Stimulated activated effector memory CD8-positive, alpha-beta T cell treated with anti-CD3 and anti-CD28 coated beads, Interleukin-12 subunit alpha, Interleukin-12 subunit beta, amount 100 ng/mL, for 72 hours (primary cell): Measurements from ENCODE around the gene THBS1.

ENCODE experiments used
- ATAC-seq: fragments of 150-1000 bp; cut with Tn5 transposase; 2 replicates; pipeline ENCODE4 v1.10.0; 2021
- DNase-seq, 2 donors: peaks; one replicate each; pipeline ENCODE4 v3.0.0; 2021 to 2022; ENCODE audit warnings: low spot score in 2 of 2
- H3K27ac Mint-ChIP-seq: one replicate; pipeline ENCODE4 v1.8.0; 2022; ENCODE audit warnings: mild to moderate bottlenecking, mixed read lengths
- H3K36me3 Mint-ChIP-seq: one replicate; pipeline ENCODE4 v1.8.0; 2022; ENCODE audit warnings: mild to moderate bottlenecking, mixed read lengths
- H3K4me1 Mint-ChIP-seq: one replicate; pipeline ENCODE4 v1.8.0; 2022; ENCODE audit warnings: mixed read lengths
- H3K4me3 Mint-ChIP-seq: one replicate; pipeline ENCODE4 v1.8.0; 2022; ENCODE audit warnings: mild to moderate bottlenecking, mixed read lengths
- H3K9me3 Mint-ChIP-seq: one replicate; pipeline ENCODE4 v1.8.0; 2022; ENCODE audit warnings: mixed read lengths

THBS1 gene

DNA sequence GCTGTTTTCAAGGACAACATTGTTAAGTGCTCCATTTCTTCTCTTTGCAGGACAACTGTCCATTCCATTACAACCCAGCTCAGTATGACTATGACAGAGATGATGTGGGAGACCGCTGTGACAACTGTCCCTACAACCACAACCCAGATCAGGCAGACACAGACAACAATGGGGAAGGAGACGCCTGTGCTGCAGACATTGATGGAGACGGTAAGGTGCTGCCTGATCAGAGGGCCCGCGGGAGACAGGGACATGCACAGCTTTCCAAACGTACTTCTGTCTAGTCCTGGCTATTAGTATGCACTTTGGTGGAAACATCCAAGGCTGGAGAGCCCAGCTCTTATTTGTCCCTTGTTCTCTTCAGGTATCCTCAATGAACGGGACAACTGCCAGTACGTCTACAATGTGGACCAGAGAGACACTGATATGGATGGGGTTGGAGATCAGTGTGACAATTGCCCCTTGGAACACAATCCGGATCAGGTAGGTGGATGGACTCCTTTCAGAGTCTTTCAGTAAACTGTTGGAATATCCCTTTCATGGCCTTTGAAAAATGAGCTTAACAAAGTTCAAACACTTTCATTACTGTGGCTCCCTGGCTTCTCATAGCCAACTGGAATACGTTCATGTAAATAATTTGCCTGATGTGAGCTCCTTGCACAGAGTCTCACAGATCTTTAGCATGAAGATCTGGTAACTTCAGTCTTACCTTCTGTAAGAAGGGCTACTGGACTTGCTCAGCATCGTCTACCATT lies 10.4 kb downstream of the THBS1 start:
- Mint-ChIP-seq H3K4me1 (peaks cover 8% of the 10 kb centered on the region), H3K36me3 (peaks cover 16% of the 10 kb centered on the region), H3K4me3 (no peak overlapping the region), H3K9me3 (no peaks in the 10 kb centered on the region), H3K27ac (no peak overlapping the region)
- ATAC-seq (no peak), DNase-seq (no peak)

DNA sequence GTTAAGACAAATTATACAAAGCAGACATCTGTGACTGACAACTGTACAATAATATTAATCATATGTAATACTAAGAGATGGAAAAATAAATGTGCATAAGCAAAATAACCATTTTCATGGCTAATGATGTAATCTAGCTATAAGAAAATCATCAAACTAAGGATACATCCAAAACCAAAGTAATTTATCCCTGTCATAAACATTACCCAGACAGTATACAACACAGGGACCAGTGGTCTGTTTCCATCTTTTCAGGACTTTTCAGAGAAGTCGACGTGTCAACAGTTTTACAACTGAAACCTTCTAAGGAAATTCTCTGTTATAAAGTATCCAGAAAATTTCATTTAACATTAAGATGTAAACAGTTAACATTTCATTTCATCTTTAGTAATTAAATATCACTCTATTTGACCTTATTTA lies 11.0 kb downstream of the THBS1 start:
- ATAC-seq (no peak), DNase-seq (no peak)
- no peaks in the 10 kb centered on the region for H3K9me3 Mint-ChIP-seq
- H3K4me1 Mint-ChIP-seq, result peaks cover 8% of the 10 kb centered on the region
- no peak overlapping the region for H3K4me3 Mint-ChIP-seq
- H3K36me3 Mint-ChIP-seq, result peaks cover 16% of the 10 kb centered on the region
- no peak overlapping the region for H3K27ac Mint-ChIP-seq

DNA sequence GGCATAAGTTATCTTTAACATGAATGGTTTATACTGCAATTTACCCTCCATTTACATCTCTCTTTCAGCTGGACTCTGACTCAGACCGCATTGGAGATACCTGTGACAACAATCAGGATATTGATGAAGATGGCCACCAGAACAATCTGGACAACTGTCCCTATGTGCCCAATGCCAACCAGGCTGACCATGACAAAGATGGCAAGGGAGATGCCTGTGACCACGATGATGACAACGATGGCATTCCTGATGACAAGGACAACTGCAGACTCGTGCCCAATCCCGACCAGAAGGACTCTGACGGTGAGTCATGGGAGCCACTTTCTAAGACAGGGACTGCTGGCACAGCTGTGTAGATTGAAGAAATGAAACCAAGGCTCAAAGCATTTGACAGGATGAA lies 11.6 kb downstream of the THBS1 start:
- H3K4me3 Mint-ChIP-seq, result no peak overlapping the region
- peaks cover 16% of the 10 kb centered on the region for H3K36me3 Mint-ChIP-seq
- no peaks in the 10 kb centered on the region for H3K9me3 Mint-ChIP-seq
- H3K4me1 Mint-ChIP-seq, result peaks cover 8% of the 10 kb centered on the region
- DNase-seq (no peak), ATAC-seq (no peak)
- H3K27ac Mint-ChIP-seq, result no peak overlapping the region

DNA sequence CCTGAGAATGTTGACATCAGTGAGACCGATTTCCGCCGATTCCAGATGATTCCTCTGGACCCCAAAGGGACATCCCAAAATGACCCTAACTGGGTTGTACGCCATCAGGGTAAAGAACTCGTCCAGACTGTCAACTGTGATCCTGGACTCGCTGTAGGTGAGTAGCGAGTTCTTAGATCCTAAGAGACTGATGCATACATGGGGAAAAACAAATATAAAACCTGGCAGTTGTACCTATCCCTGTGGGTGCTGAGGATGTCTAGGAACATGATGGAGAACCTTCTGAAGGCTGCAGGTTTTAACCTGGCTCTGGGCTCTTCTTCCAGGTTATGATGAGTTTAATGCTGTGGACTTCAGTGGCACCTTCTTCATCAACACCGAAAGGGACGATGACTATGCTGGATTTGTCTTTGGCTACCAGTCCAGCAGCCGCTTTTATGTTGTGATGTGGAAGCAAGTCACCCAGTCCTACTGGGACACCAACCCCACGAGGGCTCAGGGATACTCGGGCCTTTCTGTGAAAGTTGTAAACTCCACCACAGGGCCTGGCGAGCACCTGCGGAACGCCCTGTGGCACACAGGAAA lies 12.3 kb downstream of the THBS1 start:
- no peak overlapping the region for H3K27ac Mint-ChIP-seq
- no peak for ATAC-seq
- no peak for DNase-seq
- no peak overlapping the region for H3K4me3 Mint-ChIP-seq
- peaks cover 8% of the 10 kb centered on the region for H3K4me1 Mint-ChIP-seq
- H3K36me3 Mint-ChIP-seq, result peaks cover 16% of the 10 kb centered on the region
- no peaks in the 10 kb centered on the region for H3K9me3 Mint-ChIP-seq

DNA sequence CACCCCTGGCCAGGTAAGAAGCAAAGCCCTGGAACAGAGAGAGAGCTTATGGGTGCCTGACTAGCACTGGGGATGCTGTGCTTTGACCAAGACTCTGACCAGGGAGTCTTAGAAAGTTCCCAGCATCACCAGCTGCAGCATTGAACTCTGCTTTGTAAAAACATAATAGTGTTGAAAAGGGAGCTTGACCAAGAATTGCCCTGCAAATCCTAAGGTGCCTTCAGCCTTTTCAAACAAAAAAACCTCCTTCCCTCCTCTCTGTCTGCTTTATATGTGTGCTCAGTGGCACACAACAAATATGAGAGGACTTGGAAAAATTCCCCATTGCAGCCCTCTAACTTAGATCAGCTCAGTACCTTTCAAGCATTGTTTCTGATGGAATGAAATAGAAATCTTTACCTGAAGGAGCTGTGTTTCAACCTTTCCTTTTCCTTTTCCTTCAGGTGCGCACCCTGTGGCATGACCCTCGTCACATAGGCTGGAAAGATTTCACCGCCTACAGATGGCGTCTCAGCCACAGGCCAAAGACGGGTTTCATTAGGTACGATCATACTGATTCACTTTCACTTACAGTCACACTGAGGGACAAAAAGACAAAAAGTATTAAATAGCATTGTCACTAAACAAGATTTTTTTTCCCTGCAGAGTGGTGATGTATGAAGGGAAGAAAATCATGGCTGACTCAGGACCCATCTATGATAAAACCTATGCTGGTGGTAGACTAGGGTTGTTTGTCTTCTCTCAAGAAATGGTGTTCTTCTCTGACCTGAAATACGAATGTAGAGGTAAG lies 13.0 kb downstream of the THBS1 start:
- Mint-ChIP-seq H3K4me3 (peak overlapping the region; percentile 22), H3K9me3 (no peaks in the 10 kb centered on the region), H3K4me1 (peaks cover 8% of the 10 kb centered on the region), H3K27ac (peak overlapping the region; percentile 44), H3K36me3 (peaks cover 16% of the 10 kb centered on the region)
- DNase-seq (no peak), ATAC-seq (peak; percentile 73)

DNA sequence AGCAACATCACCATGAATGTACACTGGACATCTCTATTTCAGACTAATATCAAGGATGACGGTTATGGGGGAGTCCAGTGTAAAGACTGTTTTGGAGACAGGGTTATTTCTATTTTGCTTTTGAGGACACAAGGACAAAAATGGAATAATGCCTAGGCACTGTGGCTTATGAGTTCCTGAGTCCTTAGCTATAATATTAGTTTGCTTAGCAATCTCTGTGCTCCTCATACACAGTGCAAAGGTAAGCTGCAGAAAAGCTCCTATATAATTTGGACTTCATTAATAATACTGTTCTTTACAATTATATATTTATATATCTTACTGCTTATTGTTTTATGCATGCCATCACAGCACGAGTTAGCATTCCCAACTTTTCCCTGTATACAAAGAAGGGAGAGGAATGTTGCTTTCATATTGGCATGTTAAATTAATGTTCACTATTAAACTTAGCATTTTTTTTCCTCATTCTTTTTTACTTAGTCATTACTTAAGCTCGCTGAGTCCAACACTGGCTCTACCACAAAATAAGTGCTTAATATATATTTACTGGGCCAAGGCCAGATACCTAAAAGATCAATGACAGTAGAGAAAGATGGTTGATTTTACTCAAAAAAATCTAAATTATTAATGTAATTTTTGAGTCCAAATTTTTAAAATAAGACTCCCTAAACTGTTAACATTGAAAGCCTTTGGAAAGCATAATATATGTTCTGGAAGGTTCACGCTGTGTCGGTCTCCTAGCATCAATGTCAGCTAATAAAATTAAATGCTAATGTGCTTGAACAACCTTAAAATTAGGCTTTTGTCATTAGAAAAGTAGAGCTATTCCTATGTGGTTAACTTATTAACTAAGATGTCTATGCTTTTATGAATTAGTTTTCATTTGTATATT lies 13.8 kb downstream of the THBS1 start:
- ATAC-seq (no peak), DNase-seq (no peak)
- Mint-ChIP-seq H3K36me3 (peaks cover 16% of the 10 kb centered on the region), H3K9me3 (no peaks in the 10 kb centered on the region), H3K27ac (peak overlapping the region; percentile 44), H3K4me1 (peaks cover 8% of the 10 kb centered on the region), H3K4me3 (peak overlapping the region; percentile 22)

DNA sequence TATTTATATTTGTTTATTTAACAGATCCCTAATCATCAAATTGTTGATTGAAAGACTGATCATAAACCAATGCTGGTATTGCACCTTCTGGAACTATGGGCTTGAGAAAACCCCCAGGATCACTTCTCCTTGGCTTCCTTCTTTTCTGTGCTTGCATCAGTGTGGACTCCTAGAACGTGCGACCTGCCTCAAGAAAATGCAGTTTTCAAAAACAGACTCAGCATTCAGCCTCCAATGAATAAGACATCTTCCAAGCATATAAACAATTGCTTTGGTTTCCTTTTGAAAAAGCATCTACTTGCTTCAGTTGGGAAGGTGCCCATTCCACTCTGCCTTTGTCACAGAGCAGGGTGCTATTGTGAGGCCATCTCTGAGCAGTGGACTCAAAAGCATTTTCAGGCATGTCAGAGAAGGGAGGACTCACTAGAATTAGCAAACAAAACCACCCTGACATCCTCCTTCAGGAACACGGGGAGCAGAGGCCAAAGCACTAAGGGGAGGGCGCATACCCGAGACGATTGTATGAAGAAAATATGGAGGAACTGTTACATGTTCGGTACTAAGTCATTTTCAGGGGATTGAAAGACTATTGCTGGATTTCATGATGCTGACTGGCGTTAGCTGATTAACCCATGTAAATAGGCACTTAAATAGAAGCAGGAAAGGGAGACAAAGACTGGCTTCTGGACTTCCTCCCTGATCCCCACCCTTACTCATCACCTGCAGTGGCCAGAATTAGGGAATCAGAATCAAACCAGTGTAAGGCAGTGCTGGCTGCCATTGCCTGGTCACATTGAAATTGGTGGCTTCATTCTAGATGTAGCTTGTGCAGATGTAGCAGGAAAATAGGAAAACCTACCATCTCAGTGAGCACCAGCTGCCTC lies 14.7 kb downstream of the THBS1 start:
- no peak for ATAC-seq
- Mint-ChIP-seq H3K27ac (no peak overlapping the region), H3K4me3 (no peak overlapping the region), H3K4me1 (peaks cover 8% of the 10 kb centered on the region), H3K9me3 (no peaks in the 10 kb centered on the region), H3K36me3 (peaks cover 16% of the 10 kb centered on the region)
- no peak for DNase-seq

DNA sequence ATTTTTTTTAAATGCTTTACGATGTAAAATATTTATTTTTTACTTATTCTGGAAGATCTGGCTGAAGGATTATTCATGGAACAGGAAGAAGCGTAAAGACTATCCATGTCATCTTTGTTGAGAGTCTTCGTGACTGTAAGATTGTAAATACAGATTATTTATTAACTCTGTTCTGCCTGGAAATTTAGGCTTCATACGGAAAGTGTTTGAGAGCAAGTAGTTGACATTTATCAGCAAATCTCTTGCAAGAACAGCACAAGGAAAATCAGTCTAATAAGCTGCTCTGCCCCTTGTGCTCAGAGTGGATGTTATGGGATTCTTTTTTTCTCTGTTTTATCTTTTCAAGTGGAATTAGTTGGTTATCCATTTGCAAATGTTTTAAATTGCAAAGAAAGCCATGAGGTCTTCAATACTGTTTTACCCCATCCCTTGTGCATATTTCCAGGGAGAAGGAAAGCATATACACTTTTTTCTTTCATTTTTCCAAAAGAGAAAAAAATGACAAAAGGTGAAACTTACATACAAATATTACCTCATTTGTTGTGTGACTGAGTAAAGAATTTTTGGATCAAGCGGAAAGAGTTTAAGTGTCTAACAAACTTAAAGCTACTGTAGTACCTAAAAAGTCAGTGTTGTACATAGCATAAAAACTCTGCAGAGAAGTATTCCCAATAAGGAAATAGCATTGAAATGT lies 15.6 kb downstream of the THBS1 start:
- H3K4me1 Mint-ChIP-seq, result peaks cover 8% of the 10 kb centered on the region
- H3K4me3 Mint-ChIP-seq, result no peak overlapping the region
- H3K9me3 Mint-ChIP-seq, result no peaks in the 10 kb centered on the region

DNA sequence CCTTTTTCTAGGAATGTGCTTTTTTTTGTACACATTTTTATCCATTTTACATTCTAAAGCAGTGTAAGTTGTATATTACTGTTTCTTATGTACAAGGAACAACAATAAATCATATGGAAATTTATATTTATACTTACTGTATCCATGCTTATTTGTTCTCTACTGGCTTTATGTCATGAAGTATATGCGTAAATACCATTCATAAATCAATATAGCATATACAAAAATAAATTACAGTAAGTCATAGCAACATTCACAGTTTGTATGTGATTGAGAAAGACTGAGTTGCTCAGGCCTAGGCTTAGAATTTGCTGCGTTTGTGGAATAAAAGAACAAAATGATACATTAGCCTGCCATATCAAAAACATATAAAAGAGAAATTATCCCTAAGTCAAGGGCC lies 16.5 kb downstream of the THBS1 start:
- Mint-ChIP-seq H3K27ac (no peak overlapping the region), H3K4me3 (no peak overlapping the region), H3K9me3 (no peaks in the 10 kb centered on the region), H3K4me1 (peaks cover 8% of the 10 kb centered on the region), H3K36me3 (peaks cover 12% of the 10 kb centered on the region)
- DNase-seq (no peak), ATAC-seq (no peak)

More for the DNA sequence above, 15.6 kb downstream of the THBS1 start:
- DNase-seq (no peak), ATAC-seq (no peak)
- H3K36me3 Mint-ChIP-seq, result peaks cover 12% of the 10 kb centered on the region
- H3K27ac Mint-ChIP-seq, result no peak overlapping the region

DNA sequence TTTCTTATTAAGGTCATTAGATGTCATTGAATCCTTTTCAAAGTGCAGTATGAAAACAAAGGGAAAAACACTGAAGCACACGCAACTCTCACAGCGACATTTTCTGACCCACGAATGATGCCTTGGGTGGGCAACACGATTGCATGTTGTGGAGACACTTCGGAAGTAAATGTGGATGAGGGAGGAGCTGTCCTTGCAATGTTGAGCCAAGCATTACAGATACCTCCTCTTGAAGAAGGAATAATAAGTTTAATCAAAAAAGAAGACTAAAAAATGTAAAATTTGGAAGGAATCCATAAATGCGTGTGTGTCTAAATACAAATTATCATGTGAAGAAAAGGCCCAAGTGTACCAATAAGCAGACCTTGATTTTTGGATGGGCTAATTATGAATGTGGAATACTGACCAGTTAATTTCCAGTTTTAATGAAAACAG lies 16.9 kb downstream of the THBS1 start:
- Mint-ChIP-seq H3K36me3 (peaks cover 10% of the 10 kb centered on the region), H3K4me1 (peaks cover 8% of the 10 kb centered on the region), H3K4me3 (no peak overlapping the region), H3K9me3 (no peaks in the 10 kb centered on the region), H3K27ac (no peak overlapping the region)
- DNase-seq (no peak), ATAC-seq (no peak)

DNA sequence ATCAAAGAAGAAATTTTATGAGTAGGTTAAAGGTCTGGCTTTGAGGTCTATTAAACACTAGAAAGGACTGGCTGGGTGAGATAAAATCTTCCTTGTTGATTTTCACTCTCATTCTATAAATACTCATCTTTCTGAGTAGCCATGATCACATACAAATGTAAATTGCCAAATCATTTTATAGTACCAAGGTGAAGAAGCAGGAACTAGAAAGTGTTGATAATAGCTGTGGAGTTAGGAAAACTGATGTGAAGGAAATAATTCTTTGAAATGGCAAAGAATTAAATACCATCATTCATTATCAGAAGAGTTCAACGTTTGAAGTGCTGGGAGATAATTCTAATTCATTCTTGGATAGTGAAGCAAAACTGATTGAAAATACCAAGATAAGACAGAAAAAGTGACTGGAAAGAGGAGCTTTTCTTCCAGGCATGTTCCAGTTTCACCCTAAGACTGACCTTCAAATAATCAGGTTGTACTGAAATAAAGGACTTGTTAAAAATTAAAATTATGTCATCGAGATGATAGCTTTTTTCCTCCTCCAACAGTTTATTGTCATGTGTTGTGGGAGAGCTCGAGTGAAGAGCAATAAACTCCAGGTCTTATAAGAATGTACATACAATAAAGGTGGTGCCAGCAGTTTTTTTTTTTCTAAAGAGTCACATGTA lies 17.4 kb downstream of the THBS1 start:
- Mint-ChIP-seq H3K27ac (no peak overlapping the region), H3K4me3 (no peak overlapping the region), H3K36me3 (peaks cover 4% of the 10 kb centered on the region), H3K9me3 (no peaks in the 10 kb centered on the region), H3K4me1 (peaks cover 8% of the 10 kb centered on the region)
- DNase-seq (no peak), ATAC-seq (no peak)

DNA sequence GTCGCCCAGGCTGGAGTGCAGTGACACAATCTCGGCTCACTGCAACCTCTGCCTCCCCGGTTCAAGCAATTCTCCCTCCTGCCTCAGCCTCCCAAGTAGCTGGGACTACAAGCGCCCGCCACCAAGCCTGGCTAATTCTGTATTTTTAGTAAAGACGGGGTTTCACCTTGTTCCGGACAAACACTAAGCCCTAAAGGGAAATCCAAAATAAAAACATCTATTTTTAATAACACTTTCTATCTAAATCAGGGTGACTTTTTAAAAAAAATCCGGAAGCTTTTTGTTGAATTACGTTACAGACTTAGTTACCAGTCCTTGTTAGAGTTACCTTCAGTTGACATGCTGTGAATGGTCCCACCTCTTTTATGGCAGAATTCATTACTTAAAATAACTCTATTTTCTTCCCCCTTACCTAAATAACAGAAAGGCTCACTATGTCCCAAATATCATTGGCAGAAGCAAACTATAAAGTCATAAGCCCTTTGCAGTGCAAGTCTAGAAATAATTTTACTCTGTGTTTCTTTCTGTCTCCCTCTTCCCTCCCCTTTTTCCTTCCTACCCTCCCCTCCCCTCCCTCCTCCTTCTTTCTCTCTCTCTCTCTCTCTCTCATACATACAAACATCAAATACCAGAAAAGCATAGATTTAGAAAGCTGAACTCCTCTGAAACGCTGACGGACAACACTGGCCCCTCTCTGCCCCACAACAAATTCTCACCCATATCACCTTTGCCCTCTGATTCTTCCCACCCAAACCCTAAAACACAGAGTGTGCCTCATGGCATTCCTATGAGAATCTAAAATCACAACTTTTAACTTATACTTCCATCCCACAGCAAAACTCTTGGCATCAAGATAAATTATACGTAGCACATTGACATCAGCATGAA lies 18.3 kb downstream of the THBS1 start:
- no peak for DNase-seq
- Mint-ChIP-seq H3K36me3 (no peaks in the 10 kb centered on the region), H3K9me3 (no peaks in the 10 kb centered on the region)

More for the DNA sequence above, 18.3 kb downstream of the THBS1 start:
- H3K4me1 Mint-ChIP-seq, result peaks cover 2% of the 10 kb centered on the region
- ATAC-seq, result no peak
- no peak overlapping the region for H3K27ac Mint-ChIP-seq
- H3K4me3 Mint-ChIP-seq, result no peak overlapping the region
